ENCODE measurements around the gene CSKMT. TPM values are rescaled to one million over a fixed set of nuclear protein-coding genes. Genes with fewer than 3 reads are reported as not detected.
A peak's percentile ranks its signal among the peaks of the same experiment; 100 is the strongest.

The CSKMT gene
- total and polyA plus RNA-seq, 4 experiments from 2014 or later: 3.0 to 32.3 (median 17.6) TPM

- no peaks in the 10 kb centered on the region for H3K9me3 ChIP-seq (ENCODE audit: control insufficient read depth in 1 of 2, low read length in 2 of 2)
- CTCF ChIA-PET (ENCODE audit: partially characterized antibody): interaction anchor here (0.6 to 10.4 kb wide), 5 partner anchors 54 to 274 kb away, joined by 3 to 86 read pairs (median 6); partner anchors contain the start of genes EML3 and TUT1
- H3K4me1 ChIP-seq (ENCODE audit: insufficient read depth, low read length): peaks cover 53% of the 10 kb centered on the region
- POLR2A ChIA-PET (ENCODE audit: partially characterized antibody): interaction anchor here (0.6 to 19.7 kb wide), 30 partner anchors 10 to 215 kb away, joined by 3 to 494 read pairs (median 19); partner anchors contain the start of genes B3GAT3, BSCL2, EEF1G and EML3
- peak overlapping the region; percentile 88 to 97 for H3K4me3 ChIP-seq (ENCODE audit: low read length in 2 of 2)
- intact Hi-C loops (cut with micrococcal nuclease): no loop called here
- Mint-ChIP-seq H3K4me1 (peaks cover 17 to 67% (median 40%) of the 10 kb centered on the region in 4 donors), H3K9me3 (no peaks in the 10 kb centered on the region), H3K36me3 (peaks cover 8 to 41% of the 10 kb centered on the region in 2 donors), H3K4me3 (peak overlapping the region; percentile 92 to 98 (median 96)), H3K27ac (peak overlapping the region; percentile 82 to 98 (median 96)), H3K27me3 (no peaks in the 10 kb centered on the region)
- no peaks in the 10 kb centered on the region for H3K27me3 ChIP-seq (ENCODE audit: insufficient read depth, low read length)
- H3K27ac ChIP-seq (ENCODE audit: low read depth, low read length): peak overlapping the region; percentile 73
- no peak for DNase-seq
- H3K36me3 ChIP-seq (ENCODE audit: insufficient read depth, low read length): peaks cover 15% of the 10 kb centered on the region
Observed at GRCh38 chr11:62666259-62666926, 1.3 kb downstream of the CSKMT start.

DNA sequence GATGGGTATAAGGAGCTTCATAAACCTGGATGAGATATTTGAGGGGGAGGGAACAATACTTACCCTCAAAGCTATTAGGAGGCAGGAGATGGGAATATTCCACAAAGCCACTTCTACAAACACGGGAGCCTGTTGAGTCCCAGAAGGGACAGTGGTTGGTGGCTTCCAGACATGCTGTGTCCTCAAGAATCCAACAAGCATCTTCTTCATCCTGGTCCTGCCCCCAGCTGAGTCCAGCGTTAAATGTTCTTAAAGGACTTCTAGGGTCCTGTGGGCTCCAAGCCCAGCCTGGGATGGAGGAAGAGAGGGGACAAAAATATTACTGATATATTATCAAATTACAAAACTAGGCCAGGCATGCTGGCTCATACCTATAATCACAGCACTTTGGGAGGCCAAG lies 2.3 kb downstream of the CSKMT start:
- Mint-ChIP-seq H3K36me3 (peaks cover 12 to 51% of the 10 kb centered on the region in 2 donors), H3K9me3 (no peaks in the 10 kb centered on the region), H3K4me3 (peak overlapping the region in 5 of 8 donors; percentile 92 to 98 (median 96)), H3K27me3 (no peaks in the 10 kb centered on the region), H3K4me1 (peaks cover 20 to 78% (median 46%) of the 10 kb centered on the region in 4 donors), H3K27ac (peak overlapping the region in 5 of 7 donors; percentile 14 to 98 (median 88))
- Histone ChIP-seq H3K9me3 (ENCODE audit: control insufficient read depth in 1 of 2, low read length in 2 of 2) (no peaks in the 10 kb centered on the region), H3K36me3 (ENCODE audit: insufficient read depth, low read length) (peaks cover 11% of the 10 kb centered on the region), H3K4me3 (ENCODE audit: low read length in 2 of 2) (no peak overlapping the region), H3K27me3 (ENCODE audit: insufficient read depth, low read length) (no peaks in the 10 kb centered on the region), H3K27ac (ENCODE audit: low read depth, low read length) (no peak overlapping the region), H3K4me1 (ENCODE audit: insufficient read depth, low read length) (peaks cover 56% of the 10 kb centered on the region)
- intact Hi-C loops (cut with micrococcal nuclease): no loop called here
- POLR2A ChIA-PET (ENCODE audit: partially characterized antibody): interaction anchor here (0.6 to 19.7 kb wide), 16 partner anchors 10 to 188 kb away, joined by 3 to 494 read pairs (median 35); partner anchors contain the start of genes B3GAT3, BSCL2, EML3 and GANAB
- CTCF ChIA-PET (ENCODE audit: partially characterized antibody): interaction anchor here (0.7 to 10.4 kb wide), 4 partner anchors 9 to 75 kb away, joined by 3 to 86 read pairs (median 4); partner anchors contain the start of genes EML3 and TUT1
- no peak for DNase-seq

DNA sequence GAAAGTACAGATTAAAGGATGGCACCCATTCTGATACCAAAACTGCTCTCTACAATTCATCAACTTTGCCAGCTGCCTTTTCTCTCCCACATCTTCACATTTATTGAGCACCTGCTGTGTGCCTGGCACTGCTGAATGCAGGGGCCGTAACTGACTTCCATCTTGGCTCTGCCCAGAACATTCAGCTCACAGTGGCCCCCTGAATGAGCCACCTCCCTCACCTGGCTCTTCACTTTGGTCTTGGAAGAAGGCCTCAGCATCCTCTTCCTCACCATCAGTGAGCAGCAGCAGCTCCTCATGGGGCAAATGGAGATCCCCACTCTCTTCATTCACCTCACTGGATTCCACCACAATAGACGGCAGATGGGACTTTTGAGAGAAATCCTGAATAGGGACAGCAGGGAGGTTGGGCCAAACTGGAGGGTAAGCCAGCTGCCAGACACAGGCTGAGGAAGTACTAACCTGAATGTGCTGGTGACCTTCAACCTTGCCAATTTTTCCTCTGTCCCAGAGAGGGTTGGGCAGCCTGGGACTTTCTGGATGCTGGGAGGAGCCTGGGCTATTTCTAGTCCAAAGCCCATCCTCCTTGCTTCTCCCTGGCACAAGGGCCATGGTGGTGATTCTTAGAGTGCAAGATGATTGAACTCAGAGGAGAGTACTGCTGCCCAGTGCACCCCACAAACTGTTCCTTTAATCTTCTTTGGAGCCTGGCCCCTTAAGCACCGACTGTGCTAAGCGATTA lies 4.5 kb downstream of the CSKMT start:
- Mint-ChIP-seq H3K4me3 (peak overlapping the region in 6 of 8 donors; percentile 15 to 99 (median 38)), H3K4me1 (peaks cover 15 to 81% (median 46%) of the 10 kb centered on the region in 4 donors), H3K9me3 (no peaks in the 10 kb centered on the region), H3K36me3 (peaks cover 4 to 47% of the 10 kb centered on the region in 2 donors), H3K27me3 (no peaks in the 10 kb centered on the region), H3K27ac (peak overlapping the region; percentile 38 to 92 (median 89))
- DNase-seq: no peak
- intact Hi-C loops (cut with micrococcal nuclease): loop anchor here (2.0 kb wide), 1 partner anchor 17 kb away; the partner anchor contains the start of gene INTS5
- Histone ChIP-seq H3K4me1 (ENCODE audit: insufficient read depth, low read length) (peaks cover 60% of the 10 kb centered on the region), H3K9me3 (ENCODE audit: control insufficient read depth in 1 of 2, low read length in 2 of 2) (no peaks in the 10 kb centered on the region), H3K36me3 (ENCODE audit: insufficient read depth, low read length) (peaks cover 3% of the 10 kb centered on the region), H3K4me3 (ENCODE audit: low read length in 2 of 2) (no peak overlapping the region), H3K27ac (ENCODE audit: low read depth, low read length) (no peak overlapping the region), H3K27me3 (ENCODE audit: insufficient read depth, low read length) (no peaks in the 10 kb centered on the region)
- CTCF ChIA-PET (ENCODE audit: partially characterized antibody): interaction anchor here (1.0 to 10.4 kb wide), 3 partner anchors 11 to 114 kb away, joined by 3 to 86 read pairs (median 4); partner anchors contain the start of gene TUT1
- POLR2A ChIA-PET (ENCODE audit: partially characterized antibody): interaction anchor here (1.7 to 19.7 kb wide), 13 partner anchors 11 to 172 kb away, joined by 3 to 494 read pairs (median 28); partner anchors contain the start of genes B3GAT3, BSCL2, EEF1G and EML3

- H3K27me3 Mint-ChIP-seq: no peaks in the 10 kb centered on the region
- peaks cover 3% of the 10 kb centered on the region for H3K36me3 ChIP-seq (ENCODE audit: insufficient read depth, low read length)
- DNase-seq: peak in 2 of 5 donors; percentile 62 to 69
- peak overlapping the region; percentile 89 to 98 (median 97) for H3K27ac Mint-ChIP-seq
- peaks cover 15 to 75% (median 47%) of the 10 kb centered on the region in 4 donors for H3K4me1 Mint-ChIP-seq
- H3K9me3 Mint-ChIP-seq: no peaks in the 10 kb centered on the region
- ChIA-PET CTCF (ENCODE audit: partially characterized antibody) (interaction anchor here (0.7 to 10.4 kb wide), 6 partner anchors 11 to 116 kb away, joined by 3 to 86 read pairs (median 5); partner anchors contain the start of genes INTS5, TMEM179B and TUT1), POLR2A (ENCODE audit: partially characterized antibody) (interaction anchor here (0.6 to 19.7 kb wide), 38 partner anchors 8 to 278 kb away, joined by 3 to 494 read pairs (median 6); partner anchors contain the start of genes AHNAK, B3GAT3, BSCL2 and EEF1G)
- H3K4me1 ChIP-seq (ENCODE audit: insufficient read depth, low read length): peaks cover 55% of the 10 kb centered on the region
- H3K36me3 Mint-ChIP-seq: peaks cover 9 to 40% of the 10 kb centered on the region in 2 donors
- H3K9me3 ChIP-seq (ENCODE audit: control insufficient read depth in 1 of 2, low read length in 2 of 2): no peaks in the 10 kb centered on the region
- intact Hi-C loops (cut with micrococcal nuclease): loop anchor here (1.0 to 2.0 kb wide), 2 partner anchors 8 to 18 kb away; partner anchors contain the start of genes INTS5 and UBXN1
- no peaks in the 10 kb centered on the region for H3K27me3 ChIP-seq (ENCODE audit: insufficient read depth, low read length)
- H3K4me3 ChIP-seq (ENCODE audit: low read length in 2 of 2): peak overlapping the region; percentile 91 to 97
- H3K4me3 Mint-ChIP-seq: peak overlapping the region; percentile 93 to 99 (median 99)
- peak overlapping the region; percentile 74 for H3K27ac ChIP-seq (ENCODE audit: low read depth, low read length)
Observed at GRCh38 chr11:62671236-62671607, 6.1 kb downstream of the CSKMT start.

DNA sequence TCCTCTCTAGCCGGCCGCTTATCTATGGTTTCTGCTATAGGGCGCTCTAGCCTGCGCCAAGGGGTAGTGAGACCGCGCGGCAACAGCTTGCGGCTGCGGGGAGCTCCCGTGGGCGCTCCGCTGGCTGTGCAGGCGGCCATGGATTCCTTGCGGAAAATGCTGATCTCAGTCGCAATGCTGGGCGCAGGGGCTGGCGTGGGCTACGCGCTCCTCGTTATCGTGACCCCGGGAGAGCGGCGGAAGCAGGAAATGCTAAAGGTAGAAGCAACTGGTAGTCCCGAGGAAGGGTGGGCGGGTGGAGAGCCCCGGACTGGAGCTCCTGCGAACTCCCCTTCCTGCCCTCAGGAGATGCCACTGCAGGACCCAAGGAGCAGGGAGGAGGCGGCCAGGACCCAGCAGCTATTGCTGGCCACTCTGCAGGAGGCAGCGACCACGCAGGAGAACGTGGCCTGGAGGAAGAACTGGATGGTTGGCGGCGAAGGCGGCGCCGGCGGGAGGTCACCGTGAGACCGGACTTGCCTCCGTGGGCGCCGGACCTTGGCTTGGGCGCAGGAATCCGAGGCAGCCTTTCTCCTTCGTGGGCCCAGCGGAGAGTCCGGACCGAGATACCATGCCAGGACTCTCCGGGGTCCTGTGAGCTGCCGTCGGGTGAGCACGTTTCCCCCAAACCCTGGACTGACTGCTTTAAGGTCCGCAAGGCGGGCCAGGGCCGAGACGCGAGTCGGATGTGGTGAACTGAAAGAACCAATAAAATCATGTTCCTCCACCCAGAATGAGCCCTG lies 6.7 kb downstream of the CSKMT start, which contains the start of the genes LBHD1 and UQCC3:
LBHD1 (minus strand) TSS at position 660 of the 782 bp plus-strand sequence. CDS start 2,236 bp downstream, outside the sequence.
UQCC3 (plus strand) TSS at position 66 of the 782 bp plus-strand sequence; CDS start at position 139, 73 bp downstream.
- no peaks in the 10 kb centered on the region for H3K9me3 ChIP-seq (ENCODE audit: control insufficient read depth in 1 of 2, low read length in 2 of 2)
- peak; percentile 68 to 80 (median 75) for DNase-seq
- peaks cover 11 to 40% of the 10 kb centered on the region in 2 donors for H3K36me3 Mint-ChIP-seq
- H3K4me1 Mint-ChIP-seq: peaks cover 14 to 74% (median 43%) of the 10 kb centered on the region in 4 donors
- peaks cover 9% of the 10 kb centered on the region for H3K36me3 ChIP-seq (ENCODE audit: insufficient read depth, low read length)
- no peaks in the 10 kb centered on the region for H3K27me3 ChIP-seq (ENCODE audit: insufficient read depth, low read length)
- no peaks in the 10 kb centered on the region for H3K27me3 Mint-ChIP-seq
- intact Hi-C loops (cut with micrococcal nuclease): loop anchor here (1.0 to 2.0 kb wide), 2 partner anchors 8 to 19 kb away; partner anchors contain the start of genes INTS5 and UBXN1
- peak within 1 kb of the TSS; percentile 89 to 98 (median 97) for H3K27ac Mint-ChIP-seq
- peaks cover 55% of the 10 kb centered on the region for H3K4me1 ChIP-seq (ENCODE audit: insufficient read depth, low read length)
- POLR2A ChIA-PET (ENCODE audit: partially characterized antibody): interaction anchor here (0.6 to 19.7 kb wide), 39 partner anchors 8 to 279 kb away, joined by 3 to 494 read pairs (median 7); partner anchors contain the start of genes AHNAK, B3GAT3, BSCL2 and EEF1G
- peak within 1 kb of the TSS; percentile 93 to 99 (median 99) for H3K4me3 Mint-ChIP-seq
- CTCF ChIA-PET (ENCODE audit: partially characterized antibody): interaction anchor here (0.7 to 10.4 kb wide), 8 partner anchors 7 to 248 kb away, joined by 3 to 86 read pairs (median 6); partner anchors contain the start of genes C11orf98, CSKMT, INTS5 and TMEM179B
- H3K4me3 ChIP-seq (ENCODE audit: low read length in 2 of 2): peak within 1 kb of the TSS; percentile 91 to 97
- no peaks in the 10 kb centered on the region for H3K9me3 Mint-ChIP-seq
- peak within 1 kb of the TSS; percentile 74 for H3K27ac ChIP-seq (ENCODE audit: low read depth, low read length)

- no peak for DNase-seq
- Mint-ChIP-seq H3K4me1 (peaks cover 22 to 78% (median 48%) of the 10 kb centered on the region in 4 donors), H3K27ac (peak overlapping the region in 4 of 7 donors; percentile 22 to 98 (median 86)), H3K36me3 (peaks cover 22 to 48% of the 10 kb centered on the region in 2 donors), H3K4me3 (peak overlapping the region; percentile 25 to 99 (median 76)), H3K9me3 (no peaks in the 10 kb centered on the region), H3K27me3 (no peaks in the 10 kb centered on the region)
- no peaks in the 10 kb centered on the region for H3K27me3 ChIP-seq (ENCODE audit: insufficient read depth, low read length)
- peaks cover 15% of the 10 kb centered on the region for H3K36me3 ChIP-seq (ENCODE audit: insufficient read depth, low read length)
- H3K4me1 ChIP-seq (ENCODE audit: insufficient read depth, low read length): peaks cover 59% of the 10 kb centered on the region
- H3K27ac ChIP-seq (ENCODE audit: low read depth, low read length): peak overlapping the region; percentile 74
- intact Hi-C loops (cut with micrococcal nuclease): no loop called here
- POLR2A ChIA-PET (ENCODE audit: partially characterized antibody): interaction anchor here (0.6 to 19.7 kb wide), 10 partner anchors 7 to 208 kb away, joined by 3 to 494 read pairs (median 18); partner anchors contain the start of genes B3GAT3, C11orf98, CSKMT and EML3
- peak overlapping the region in 1 of 2 donors; percentile 97 for H3K4me3 ChIP-seq (ENCODE audit: low read length in 2 of 2)
- no peaks in the 10 kb centered on the region for H3K9me3 ChIP-seq (ENCODE audit: control insufficient read depth in 1 of 2, low read length in 2 of 2)
- CTCF ChIA-PET (ENCODE audit: partially characterized antibody): interaction anchor here (0.9 to 10.4 kb wide), 5 partner anchors 9 to 81 kb away, joined by 3 to 86 read pairs (median 4); partner anchors contain the start of genes C11orf98, CSKMT and TUT1
Observed at GRCh38 chr11:62673196-62673525, 8.0 kb downstream of the CSKMT start.

Measured in CD4-positive, alpha-beta memory T cell (primary cell).